CD14-positive monocyte (primary cell): ENCODE results near the gene PHLDB3. TPM values are rescaled to one million over a fixed set of nuclear protein-coding genes. Genes with fewer than 3 reads are reported as not detected.

ENCODE experiments used
- DNase-seq, 3 donors: peaks; one replicate each; pipeline ENCODE4 v3.0.0-alpha.2; 2011 to 2022
- H2AFZ ChIP-seq: 2 replicates; pipeline ENCODE4 v1.6.0; 2012; ENCODE audit warnings: mild to moderate bottlenecking, low read depth, low read length, inconsistent platforms; ENCODE audit not compliant: insufficient read depth, poor library complexity, severe bottlenecking
- H3K27ac ChIP-seq, 2 donors: 1 replicate in 1 of 2; 2 replicates in 1 of 2; pipeline ENCODE4 v1.5.1; 2012 to 2013; ENCODE audit warnings: low read length in 2 of 2, control low read depth in 1 of 2, inconsistent platforms in 1 of 2, low read depth in 1 of 2, mild to moderate bottlenecking in 1 of 2
- H3K27me3 ChIP-seq, 2 donors: one replicate each; pipeline versions ENCODE4 v1.6.0 to v1.6.1; 2011 to 2013; ENCODE audit warnings: low read length in 2 of 2; ENCODE audit not compliant: control insufficient read depth in 2 of 2, insufficient read depth in 2 of 2
- H3K36me3 ChIP-seq, 2 donors: replicated peaks in 1 of 2; 1 replicate in 1 of 2; 2 replicates in 1 of 2; pipeline versions ENCODE4 v1.5.1 to v1.6.1; 2012 to 2013; ENCODE audit warnings: low read length in 2 of 2, control low read depth in 1 of 2, inconsistent platforms in 1 of 2, mild to moderate bottlenecking in 1 of 2; ENCODE audit not compliant: insufficient read depth in 2 of 2, control insufficient read depth in 1 of 2
- H3K4me1 ChIP-seq, 2 donors: 1 replicate in 1 of 2; 2 replicates in 1 of 2; pipeline versions ENCODE4 v1.5.1 to v1.6.1; 2012 to 2013; ENCODE audit warnings: low read length in 2 of 2, control low read depth in 1 of 2, inconsistent platforms in 1 of 2, mild to moderate bottlenecking in 1 of 2, moderate library complexity in 1 of 2; ENCODE audit not compliant: insufficient read depth in 2 of 2, control insufficient read depth in 1 of 2
- H3K4me2 ChIP-seq: replicated peaks from 2 replicates; pipeline ENCODE3; 2012; ENCODE audit warnings: low read length, moderate library complexity, mild to moderate bottlenecking; ENCODE audit not compliant: poor library complexity, severe bottlenecking; ENCODE audit errors: extremely low read depth
- H3K4me3 ChIP-seq, 3 experiments: fragments of 200-600 bp in 1 of 3; sonication (generic) in 1 of 3; replicated peaks in 1 of 3; 1 replicate in 2 of 3; 2 replicates in 1 of 3; pipeline ENCODE4 v1.5.1; 2011 to 2013; ENCODE audit warnings: low read length in 3 of 3, mild to moderate bottlenecking in 3 of 3, control low read depth in 2 of 3, low read depth in 2 of 3, inconsistent platforms in 1 of 3, moderate library complexity in 1 of 3
- H3K79me2 ChIP-seq: 2 replicates; pipeline ENCODE4 v1.6.0; 2012; ENCODE audit warnings: mild to moderate bottlenecking, control low read depth, inconsistent platforms, low read length, moderate library complexity; ENCODE audit not compliant: insufficient read depth
- H3K9ac ChIP-seq: 2 replicates; pipeline ENCODE4 v1.6.0; 2017; ENCODE audit warnings: low read length, mild to moderate bottlenecking; ENCODE audit not compliant: insufficient read depth, poor library complexity, severe bottlenecking
- H3K9me3 ChIP-seq, 2 donors: replicated peaks in 1 of 2; 1 replicate in 1 of 2; 2 replicates in 1 of 2; pipeline versions ENCODE4 v1.5.1 to v1.6.1; 2012 to 2013; ENCODE audit warnings: low read length in 2 of 2, control low read depth in 1 of 2; ENCODE audit not compliant: control insufficient read depth in 1 of 2, insufficient read depth in 1 of 2
- H4K20me1 ChIP-seq: 2 replicates; pipeline ENCODE4 v1.6.0; 2012; ENCODE audit warnings: mild to moderate bottlenecking, low read length, control low read depth, moderate library complexity; ENCODE audit not compliant: insufficient read depth
- H3K27ac Mint-ChIP-seq, 7 donors: one replicate each; pipeline ENCODE4 v1.8.0; 2020; ENCODE audit warnings: mild to moderate bottlenecking in 7 of 7, mixed read lengths in 7 of 7, moderate library complexity in 6 of 7, inconsistent platforms in 2 of 7
- H3K27me3 Mint-ChIP-seq, 3 donors: one replicate each; pipeline ENCODE4 v1.8.0; 2021 to 2022; ENCODE audit warnings: low read depth in 3 of 3, mild to moderate bottlenecking in 3 of 3, mixed read lengths in 3 of 3, moderate library complexity in 3 of 3, inconsistent platforms in 1 of 3
- H3K36me3 Mint-ChIP-seq, 2 donors: one replicate each; pipeline ENCODE4 v1.8.0; 2020; ENCODE audit warnings: mixed read lengths in 2 of 2, inconsistent platforms in 1 of 2, mild to moderate bottlenecking in 1 of 2
- H3K4me1 Mint-ChIP-seq: one replicate; pipeline ENCODE4 v1.8.0; 2020; ENCODE audit warnings: mild to moderate bottlenecking, mixed read lengths
- H3K4me3 Mint-ChIP-seq, 2 donors: one replicate each; pipeline ENCODE4 v1.8.0; 2020; ENCODE audit warnings: mild to moderate bottlenecking in 2 of 2, mixed read lengths in 2 of 2, moderate library complexity in 1 of 2
- H3K9me3 Mint-ChIP-seq, 7 donors: one replicate each; pipeline ENCODE4 v1.8.0; 2020 to 2022; ENCODE audit warnings: mixed read lengths in 7 of 7, mild to moderate bottlenecking in 6 of 7, moderate library complexity in 6 of 7, inconsistent platforms in 2 of 7
- WGBS: methylation state at CpG from one replicate; pipeline ENCODE4 v1.1.5; 2013; ENCODE audit warnings: missing lambda C conversion rate; ENCODE audit not compliant: insufficient coverage; 5-methylcytosine and 5-hydroxymethylcytosine counted together
- intact Hi-C, 2 donors: fragments of 100-400 bp; cut with micrococcal nuclease; formaldehyde crosslinking; loops; one replicate each; pipeline versions ENCODE4 v1.15.0 to v1.15.1; 2023
- polyA plus RNA-seq, 3 donors: library from polyadenylated mRNA; depleted of rRNA in 1 of 3; unstranded in 2 of 3; stranded (reverse) in 1 of 3; fragments of 300-500 nt in 2 of 3; fragments of >200 nt in 1 of 3; fragmentation: Illumina TruSeq in 2 of 3; gene quantifications; 1 replicate in 2 of 3; 2 replicates in 1 of 3; pipeline ENCODE4 v1.2.3, GENCODE V29; 2012 to 2021
- TF ChIP-seq, protein P1 (sequence below): fragments of 200-600 bp; IDR thresholded peaks from one replicate; pipeline ENCODE4 v1.8.0; 2022; ENCODE audit warnings: antibody characterized with exemption, mild to moderate bottlenecking

PHLDB3 gene
- polyA plus RNA-seq, 3 donors = 1.4 to 3.4 (median 1.7) TPM

GRCh38 chr19:43501661-43502418 lies 2.7 kb downstream of the PHLDB3 start:
- Histone ChIP-seq H3K9ac (no peak overlapping the region), H3K4me3 (no peak overlapping the region), H3K79me2 (no peaks in the 10 kb centered on the region), H3K36me3 (peaks cover 16 to 22% of the 10 kb centered on the region in 2 donors), H4K20me1 (no peaks in the 10 kb centered on the region), H3K4me2 (no peak overlapping the region), H3K27ac (no peak overlapping the region), H3K27me3 (no peaks in the 10 kb centered on the region), H2AFZ (no peak overlapping the region), H3K9me3 (no peaks in the 10 kb centered on the region), H3K4me1 (peaks cover 18 to 28% of the 10 kb centered on the region in 2 donors)
- DNase-seq = no peak
- no peak overlapping the region for H3K4me3 Mint-ChIP-seq
- H3K4me1 Mint-ChIP-seq = peaks cover 22% of the 10 kb centered on the region
- no peak overlapping the region for H3K27ac Mint-ChIP-seq
- TF ChIP-seq, protein P1, sequence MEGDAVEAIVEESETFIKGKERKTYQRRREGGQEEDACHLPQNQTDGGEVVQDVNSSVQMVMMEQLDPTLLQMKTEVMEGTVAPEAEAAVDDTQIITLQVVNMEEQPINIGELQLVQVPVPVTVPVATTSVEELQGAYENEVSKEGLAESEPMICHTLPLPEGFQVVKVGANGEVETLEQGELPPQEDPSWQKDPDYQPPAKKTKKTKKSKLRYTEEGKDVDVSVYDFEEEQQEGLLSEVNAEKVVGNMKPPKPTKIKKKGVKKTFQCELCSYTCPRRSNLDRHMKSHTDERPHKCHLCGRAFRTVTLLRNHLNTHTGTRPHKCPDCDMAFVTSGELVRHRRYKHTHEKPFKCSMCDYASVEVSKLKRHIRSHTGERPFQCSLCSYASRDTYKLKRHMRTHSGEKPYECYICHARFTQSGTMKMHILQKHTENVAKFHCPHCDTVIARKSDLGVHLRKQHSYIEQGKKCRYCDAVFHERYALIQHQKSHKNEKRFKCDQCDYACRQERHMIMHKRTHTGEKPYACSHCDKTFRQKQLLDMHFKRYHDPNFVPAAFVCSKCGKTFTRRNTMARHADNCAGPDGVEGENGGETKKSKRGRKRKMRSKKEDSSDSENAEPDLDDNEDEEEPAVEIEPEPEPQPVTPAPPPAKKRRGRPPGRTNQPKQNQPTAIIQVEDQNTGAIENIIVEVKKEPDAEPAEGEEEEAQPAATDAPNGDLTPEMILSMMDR = no peak
- H3K36me3 Mint-ChIP-seq = peaks cover 21 to 58% of the 10 kb centered on the region in 2 donors
- 97% methylated on average over 26 of the region's 43 CpGs for WGBS
- no peaks in the 10 kb centered on the region for H3K9me3 Mint-ChIP-seq
- intact Hi-C loops = no loop called here
- peaks cover 2 to 9% (median 5%) of the 10 kb centered on the region in 3 donors for H3K27me3 Mint-ChIP-seq

DNA sequence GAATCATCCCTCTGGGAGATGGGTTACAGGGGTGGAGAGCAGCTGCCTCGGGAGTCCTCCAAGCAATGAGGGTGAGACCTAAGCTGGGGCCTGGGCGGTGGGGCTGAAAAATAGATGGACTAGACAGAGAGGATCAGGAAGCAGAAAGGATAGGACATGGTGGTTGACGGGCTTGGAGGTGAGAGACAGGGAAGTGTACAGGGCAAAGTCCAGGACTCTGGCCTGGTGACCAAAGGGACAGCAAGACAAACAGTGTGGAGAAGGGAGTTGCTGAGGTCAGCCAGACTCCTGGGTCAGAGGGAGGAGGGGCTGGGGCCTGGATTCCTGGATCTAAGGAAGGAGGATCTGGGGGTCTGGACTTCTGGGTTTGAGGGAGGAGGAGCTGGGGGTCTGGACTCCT lies 5.5 kb downstream of the PHLDB3 start:
- Histone ChIP-seq H3K79me2 (no peaks in the 10 kb centered on the region), H3K4me2 (no peak overlapping the region), H3K9me3 (no peaks in the 10 kb centered on the region), H3K36me3 (peaks cover 24 to 34% of the 10 kb centered on the region in 2 donors), H2AFZ (no peak overlapping the region), H3K4me3 (no peak overlapping the region), H3K4me1 (peaks cover 10 to 12% of the 10 kb centered on the region in 2 donors), H3K27me3 (no peaks in the 10 kb centered on the region), H4K20me1 (no peaks in the 10 kb centered on the region), H3K27ac (no peak overlapping the region), H3K9ac (no peak overlapping the region)
- intact Hi-C loops = no loop called here
- no peaks in the 10 kb centered on the region for H3K9me3 Mint-ChIP-seq
- TF ChIP-seq, protein P1 = no peak
- no peak for DNase-seq
- WGBS = 100% methylated on average over 3 of the region's 3 CpGs
- peaks cover 29 to 74% of the 10 kb centered on the region in 2 donors for H3K36me3 Mint-ChIP-seq
- peak overlapping the region in 2 of 7 donors; percentile 47 to 58 for H3K27ac Mint-ChIP-seq
- H3K4me1 Mint-ChIP-seq = peaks cover 14% of the 10 kb centered on the region
- H3K4me3 Mint-ChIP-seq = peak overlapping the region in 1 of 2 donors; percentile 1
- peaks cover 2 to 9% (median 3%) of the 10 kb centered on the region in 3 donors for H3K27me3 Mint-ChIP-seq
